Neural cell (in vitro differentiated cells): ENCODE measurements around the gene TOM1. TPM values are rescaled to one million over a fixed set of nuclear protein-coding genes. Genes with fewer than 3 reads are reported as not detected.

Experiments
- H2AFZ ChIP-seq: fragments of 200-600, 300-800 bp; sonication (generic), shearing (Covaris generic); 2 replicates; pipeline ENCODE4 v1.6.0; 2014; ENCODE audit warnings: low read depth, mild to moderate bottlenecking, antibody characterized with exemption, low read length, moderate library complexity
- H3F3A ChIP-seq: fragments of 200-600 bp; shearing (Covaris generic); 2 replicates; pipeline ENCODE4 v1.6.1; 2016; ENCODE audit warnings: mild to moderate bottlenecking, moderate library complexity, mixed read lengths, antibody characterized with exemption, low read length; ENCODE audit not compliant: insufficient read depth, poor library complexity, severe bottlenecking
- H3K27ac ChIP-seq: fragments of 200-600, 300-800 bp; sonication (generic), shearing (Covaris generic); 2 replicates; pipeline ENCODE4 v1.5.1; 2014; ENCODE audit warnings: mild to moderate bottlenecking, low read length, moderate library complexity
- H3K27me3 ChIP-seq: fragments of 300-800, 200-600 bp; sonication (generic), shearing (Covaris generic); 2 replicates; pipeline ENCODE4 v1.6.0; 2014; ENCODE audit warnings: mild to moderate bottlenecking, low read depth, low read length, moderate library complexity; ENCODE audit not compliant: insufficient read depth
- H3K36me3 ChIP-seq: fragments of 300-800, 200-600 bp; sonication (generic), shearing (Covaris generic); 2 replicates; pipeline ENCODE4 v1.5.1; 2014; ENCODE audit warnings: mild to moderate bottlenecking, antibody characterized with exemption, low read length, moderate library complexity; ENCODE audit not compliant: insufficient read depth
- H3K4me2 ChIP-seq: fragments of 300-800, 200-600 bp; sonication (generic), shearing (Covaris generic); 2 replicates; pipeline ENCODE4 v1.6.0; 2014; ENCODE audit warnings: mild to moderate bottlenecking, low read length
- H3K4me3 ChIP-seq: fragments of 300-800, 200-600 bp; sonication (generic), shearing (Covaris generic); 2 replicates; pipeline ENCODE4 v1.5.1; 2014; ENCODE audit warnings: mild to moderate bottlenecking, low read length, moderate library complexity
- H3K79me2 ChIP-seq: fragments of 200-600 bp; shearing (Covaris generic); replicated peaks from 2 replicates; pipeline ENCODE4 v1.6.0; 2014; ENCODE audit warnings: mild to moderate bottlenecking, low read length, moderate library complexity; ENCODE audit not compliant: insufficient read depth
- H3K9ac ChIP-seq: fragments of 300-800, 200-600 bp; sonication (generic), shearing (Covaris generic); 2 replicates; pipeline ENCODE4 v1.6.1; 2016; ENCODE audit warnings: mild to moderate bottlenecking, low read length, mixed read lengths
- H3K9me2 ChIP-seq: fragments of 200-600 bp; shearing (Covaris generic); 2 replicates; pipeline ENCODE4 v1.6.1; 2016; ENCODE audit warnings: mild to moderate bottlenecking, low read length, mixed read lengths; ENCODE audit not compliant: insufficient read depth
- H3K9me3 ChIP-seq: fragments of 200-600, 300-800 bp; sonication (generic), shearing (Covaris generic); 2 replicates; pipeline ENCODE4 v1.6.1; 2016; ENCODE audit warnings: mild to moderate bottlenecking, mixed run types, low read length, moderate library complexity, mixed read lengths
- H4K20me1 ChIP-seq: fragments of 200-600 bp; shearing (Covaris generic); 2 replicates; pipeline ENCODE4 v1.6.1; 2016; ENCODE audit warnings: mild to moderate bottlenecking, mixed run types; ENCODE audit not compliant: insufficient read depth
- CTCF ChIP-seq: fragments of 450-650 bp; IDR thresholded peaks from 2 replicates; pipeline ENCODE4 v1.5.1; 2014; ENCODE audit warnings: antibody characterized with exemption, mild to moderate bottlenecking, moderate library complexity; ENCODE audit not compliant: poor library complexity, severe bottlenecking
- EP300 ChIP-seq: fragments of 450-650 bp; conservative IDR thresholded peaks from 2 replicates; pipeline ENCODE4 v1.6.1; 2014; ENCODE audit warnings: antibody characterized with exemption, mild to moderate bottlenecking, moderate library complexity; ENCODE audit not compliant: poor library complexity, severe bottlenecking
- EZH2 ChIP-seq: fragments of 200-600, 300-800 bp; shearing (Covaris generic), sonication (generic); IDR thresholded peaks from 2 replicates; pipeline ENCODE4 v1.6.1; 2014; ENCODE audit warnings: antibody characterized with exemption, low read length, borderline replicate concordance, mild to moderate bottlenecking; ENCODE audit not compliant: insufficient read depth, poor library complexity, severe bottlenecking
- MXI1 ChIP-seq: fragments of 450-650 bp; conservative IDR thresholded peaks from 2 replicates; pipeline ENCODE4 v1.6.1; 2014; ENCODE audit warnings: antibody characterized with exemption, mild to moderate bottlenecking; ENCODE audit not compliant: poor library complexity, severe bottlenecking
- POLR2AphosphoS5 ChIP-seq: IDR thresholded peaks from 2 replicates; pipeline ENCODE4 v1.6.1; 2012
- RAD21 ChIP-seq: fragments of 450-650 bp; conservative IDR thresholded peaks from 2 replicates; pipeline ENCODE4 v1.6.1; 2014; ENCODE audit warnings: antibody characterized with exemption, mild to moderate bottlenecking, moderate library complexity
- REST ChIP-seq: IDR thresholded peaks from 2 replicates; pipeline ENCODE4 v1.6.1; 2012; ENCODE audit warnings: borderline replicate concordance
- SMC3 ChIP-seq: fragments of 450-650 bp; conservative IDR thresholded peaks from 2 replicates; pipeline ENCODE4 v1.6.1; 2014; ENCODE audit warnings: antibody characterized with exemption, mild to moderate bottlenecking, moderate library complexity; ENCODE audit not compliant: poor library complexity
- TAF1 ChIP-seq: IDR thresholded peaks from 2 replicates; pipeline ENCODE4 v1.6.1; 2012; ENCODE audit warnings: low read depth
- polyA plus RNA-seq: library from polyadenylated mRNA; depleted of rRNA; stranded (reverse); fragments of >200 nt; gene quantifications from 2 replicates; pipeline ENCODE4 v1.2.3, GENCODE V29; 2014

Gene TOM1
- polyA plus RNA-seq, 1 donor from 2014 or later, result 13.3 TPM

GRCh38 chr22:35269630-35270029 is 30.1 kb upstream of the TOM1 start:
- Histone ChIP-seq H3K9me3 (no peaks in the 10 kb centered on the region), H2AFZ (no peak overlapping the region), H3K4me3 (no peak overlapping the region), H3K36me3 (peaks cover 18% of the 10 kb centered on the region), H3K9me2 (no peaks in the 10 kb centered on the region), H3K27me3 (no peaks in the 10 kb centered on the region), H3K27ac (no peak overlapping the region), H3K79me2 (no peaks in the 10 kb centered on the region), H4K20me1 (no peaks in the 10 kb centered on the region), H3K9ac (no peak overlapping the region), H3K4me2 (no peak overlapping the region), H3F3A (no peaks in the 10 kb centered on the region)
- no peak for TF ChIP-seq TAF1

GRCh38 chr22:35274154-35274871 is 25.4 kb upstream of the TOM1 start:
- no peak for TF ChIP-seq POLR2AphosphoS5
- TF ChIP-seq CTCF, result no peak
- TF ChIP-seq RAD21, result no peak
- TF ChIP-seq TAF1, result no peak
- TF ChIP-seq MXI1, result no peak
- TF ChIP-seq EP300, result no peak
- no peak for TF ChIP-seq SMC3
- no peak for TF ChIP-seq REST
- TF ChIP-seq EZH2, result no peak
- no peak overlapping the region for H2AFZ ChIP-seq
- H3F3A ChIP-seq, result no peaks in the 10 kb centered on the region
- no peak overlapping the region for H3K27ac ChIP-seq
- peaks cover 11% of the 10 kb centered on the region for H3K36me3 ChIP-seq
- H3K79me2 ChIP-seq, result no peaks in the 10 kb centered on the region
- H4K20me1 ChIP-seq, result no peaks in the 10 kb centered on the region
- H3K4me2 ChIP-seq, result no peak overlapping the region
- no peaks in the 10 kb centered on the region for H3K9me2 ChIP-seq
- no peak overlapping the region for H3K4me3 ChIP-seq
- no peaks in the 10 kb centered on the region for H3K27me3 ChIP-seq
- H3K9me3 ChIP-seq, result no peaks in the 10 kb centered on the region
- H3K9ac ChIP-seq, result no peak overlapping the region
